ENCODE results near the gene TMEM171.

The TMEM171 gene

DNA sequence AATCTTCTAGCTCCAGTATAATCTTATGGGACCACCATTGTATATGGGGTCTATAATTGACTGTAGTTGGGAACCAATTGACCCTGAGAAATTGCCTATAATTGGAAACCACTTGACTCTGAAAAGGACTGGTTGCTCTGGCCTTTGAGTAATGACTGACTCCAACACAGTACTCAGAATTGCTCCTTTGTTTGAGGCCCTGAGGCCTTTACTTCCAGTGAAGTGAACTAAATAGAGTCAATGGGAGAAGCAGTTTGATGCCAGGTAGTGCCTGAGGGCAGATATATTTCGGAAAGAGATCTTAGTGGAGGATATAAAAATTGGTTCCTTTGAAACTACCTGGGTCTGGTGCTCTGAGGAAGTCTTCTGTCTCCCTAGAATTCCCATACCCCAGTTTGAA, 16.0 kb upstream of the TMEM171 start:
- no peak overlapping the region for H3K27ac ChIP-seq (ENCODE audit: low read depth, low read length)
- no peak overlapping the region for H3K9ac ChIP-seq (ENCODE audit: low read length in 5 of 5)
- H3K27me3 ChIP-seq (ENCODE audit: control insufficient read depth in 5 of 5, insufficient read depth in 4 of 5, low read length in 5 of 5), result no peaks in the 10 kb centered on the region
- H3K36me3 ChIP-seq (ENCODE audit: control insufficient read depth in 5 of 5, insufficient read depth in 5 of 5, low read length in 5 of 5), result no peaks in the 10 kb centered on the region
- peaks cover 0 to 4% (median 0%) of the 10 kb centered on the region in 5 donors for H3K9me3 ChIP-seq (ENCODE audit: control insufficient read depth in 5 of 5, low read length in 5 of 5)
- H3K4me1 ChIP-seq (ENCODE audit: control insufficient read depth in 5 of 5, insufficient read depth in 5 of 5, low read length in 5 of 5), result no peaks in the 10 kb centered on the region
- no peak overlapping the region for H3K4me3 ChIP-seq (ENCODE audit: low read depth in 1 of 5, low read length in 5 of 5)

DNA sequence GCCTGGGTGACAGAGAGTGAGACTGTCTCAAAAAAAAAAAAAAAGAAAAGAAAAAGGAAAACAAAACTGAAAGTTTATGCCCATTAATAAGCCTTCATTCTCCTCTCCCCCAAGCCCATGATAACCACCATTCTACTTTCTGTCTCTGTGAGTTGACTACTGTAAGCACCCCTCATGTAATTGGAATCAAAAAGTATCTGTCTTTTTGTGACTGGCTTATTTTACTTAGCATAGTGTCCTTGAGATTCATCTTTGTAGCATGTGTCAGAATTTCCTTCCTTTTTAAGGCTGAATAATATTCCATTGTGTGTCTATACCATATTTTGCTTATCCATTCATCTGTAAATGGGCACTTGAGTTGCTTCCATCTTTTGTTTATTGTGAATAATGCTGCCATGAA, 14.0 kb upstream of the TMEM171 start:
- no peak overlapping the region for H3K4me3 ChIP-seq (ENCODE audit: low read depth in 1 of 5, low read length in 5 of 5)
- H3K27me3 ChIP-seq (ENCODE audit: control insufficient read depth in 5 of 5, insufficient read depth in 4 of 5, low read length in 5 of 5), result no peaks in the 10 kb centered on the region
- H3K9ac ChIP-seq (ENCODE audit: low read length in 5 of 5), result no peak overlapping the region

DNA sequence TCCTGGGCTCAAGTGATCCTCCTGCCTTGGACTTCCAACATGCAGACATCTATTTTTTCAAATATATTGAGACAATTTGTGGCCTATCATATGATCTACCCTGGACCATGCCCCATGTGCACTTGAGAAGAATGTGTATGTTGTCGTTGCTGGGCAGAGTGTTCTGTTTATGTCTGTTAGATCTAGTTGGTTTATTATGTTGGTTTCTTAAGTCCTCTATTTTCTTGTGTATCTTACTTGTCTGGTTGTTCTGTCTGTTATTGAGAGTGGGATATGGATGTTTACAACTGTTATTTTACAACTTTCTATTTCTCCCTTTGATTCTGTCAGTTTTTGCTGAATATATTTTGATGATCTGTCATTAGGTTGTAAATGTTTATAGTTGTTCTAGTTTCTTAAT, 10.2 kb upstream of the TMEM171 start:
- Histone ChIP-seq H3K27ac (ENCODE audit: low read depth, low read length) (no peak overlapping the region), H3K36me3 (ENCODE audit: control insufficient read depth in 5 of 5, insufficient read depth in 5 of 5, low read length in 5 of 5) (no peaks in the 10 kb centered on the region), H3K27me3 (ENCODE audit: control insufficient read depth in 5 of 5, insufficient read depth in 4 of 5, low read length in 5 of 5) (no peaks in the 10 kb centered on the region), H3K9me3 (ENCODE audit: control insufficient read depth in 5 of 5, low read length in 5 of 5) (peaks cover 0 to 4% (median 0%) of the 10 kb centered on the region in 5 donors), H3K4me3 (ENCODE audit: low read depth in 1 of 5, low read length in 5 of 5) (no peak overlapping the region), H3K9ac (ENCODE audit: low read length in 5 of 5) (no peak overlapping the region), H3K4me1 (ENCODE audit: control insufficient read depth in 5 of 5, insufficient read depth in 5 of 5, low read length in 5 of 5) (no peaks in the 10 kb centered on the region)

More for the DNA sequence above, 14.0 kb upstream of the TMEM171 start:
- no peaks in the 10 kb centered on the region for H3K4me1 ChIP-seq (ENCODE audit: control insufficient read depth in 5 of 5, insufficient read depth in 5 of 5, low read length in 5 of 5)
- no peaks in the 10 kb centered on the region for H3K36me3 ChIP-seq (ENCODE audit: control insufficient read depth in 5 of 5, insufficient read depth in 5 of 5, low read length in 5 of 5)
- no peak overlapping the region for H3K27ac ChIP-seq (ENCODE audit: low read depth, low read length)
- peaks cover 0 to 4% (median 0%) of the 10 kb centered on the region in 5 donors for H3K9me3 ChIP-seq (ENCODE audit: control insufficient read depth in 5 of 5, low read length in 5 of 5)

DNA sequence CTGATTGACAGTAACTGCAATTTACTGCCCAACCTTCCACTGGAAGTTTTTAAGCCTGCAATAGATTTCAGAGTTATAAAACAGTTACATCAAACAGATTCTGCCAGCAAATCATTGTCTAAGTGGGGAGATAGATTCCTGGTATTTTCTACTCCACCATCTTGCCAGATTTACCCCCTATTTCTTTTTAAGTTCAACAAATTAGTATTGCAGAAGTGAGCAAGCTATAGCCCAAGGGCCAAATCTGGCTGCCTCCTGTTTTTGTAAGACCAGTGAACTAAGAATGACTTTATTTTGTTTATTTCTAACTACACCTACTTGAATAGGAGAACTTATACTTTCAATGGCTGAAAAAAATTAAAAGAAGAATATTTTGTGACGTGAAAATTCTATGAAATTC, 8.8 kb upstream of the TMEM171 start:
- peaks cover 0 to 4% (median 0%) of the 10 kb centered on the region in 5 donors for H3K9me3 ChIP-seq (ENCODE audit: control insufficient read depth in 5 of 5, low read length in 5 of 5)
- no peaks in the 10 kb centered on the region for H3K4me1 ChIP-seq (ENCODE audit: control insufficient read depth in 5 of 5, insufficient read depth in 5 of 5, low read length in 5 of 5)
- no peak overlapping the region for H3K9ac ChIP-seq (ENCODE audit: low read length in 5 of 5)
- H3K4me3 ChIP-seq (ENCODE audit: low read depth in 1 of 5, low read length in 5 of 5), result no peak overlapping the region
- H3K27me3 ChIP-seq (ENCODE audit: control insufficient read depth in 5 of 5, insufficient read depth in 4 of 5, low read length in 5 of 5), result no peaks in the 10 kb centered on the region
- H3K27ac ChIP-seq (ENCODE audit: low read depth, low read length), result no peak overlapping the region
- no peaks in the 10 kb centered on the region for H3K36me3 ChIP-seq (ENCODE audit: control insufficient read depth in 5 of 5, insufficient read depth in 5 of 5, low read length in 5 of 5)

DNA sequence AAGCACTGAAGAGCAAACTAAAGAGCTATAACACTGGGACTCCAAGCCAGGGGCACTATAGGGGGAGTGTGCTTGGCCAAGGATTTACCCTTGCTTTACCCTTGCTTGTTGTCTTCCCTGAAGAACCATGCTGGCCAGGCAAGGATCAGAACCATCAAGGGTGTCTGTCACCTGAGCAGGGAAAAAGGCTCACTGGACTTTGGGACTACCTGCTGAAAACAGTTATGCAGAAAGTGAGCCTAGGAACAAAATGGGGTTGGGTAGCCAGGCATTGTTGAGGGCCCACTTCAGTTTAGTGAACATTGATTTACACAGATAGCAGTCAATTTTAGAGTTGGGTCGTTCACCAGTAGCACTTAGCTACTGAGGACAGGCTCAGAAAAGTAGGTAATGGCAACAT, 8.0 kb upstream of the TMEM171 start:
- H3K4me3 ChIP-seq (ENCODE audit: low read depth in 1 of 5, low read length in 5 of 5), result no peak overlapping the region
- peaks cover 0 to 8% (median 4%) of the 10 kb centered on the region in 5 donors for H3K9me3 ChIP-seq (ENCODE audit: control insufficient read depth in 5 of 5, low read length in 5 of 5)
- H3K27me3 ChIP-seq (ENCODE audit: control insufficient read depth in 5 of 5, insufficient read depth in 4 of 5, low read length in 5 of 5), result no peaks in the 10 kb centered on the region
- no peaks in the 10 kb centered on the region for H3K36me3 ChIP-seq (ENCODE audit: control insufficient read depth in 5 of 5, insufficient read depth in 5 of 5, low read length in 5 of 5)
- no peak overlapping the region for H3K9ac ChIP-seq (ENCODE audit: low read length in 5 of 5)
- no peak overlapping the region for H3K27ac ChIP-seq (ENCODE audit: low read depth, low read length)
- no peaks in the 10 kb centered on the region for H3K4me1 ChIP-seq (ENCODE audit: control insufficient read depth in 5 of 5, insufficient read depth in 5 of 5, low read length in 5 of 5)

DNA sequence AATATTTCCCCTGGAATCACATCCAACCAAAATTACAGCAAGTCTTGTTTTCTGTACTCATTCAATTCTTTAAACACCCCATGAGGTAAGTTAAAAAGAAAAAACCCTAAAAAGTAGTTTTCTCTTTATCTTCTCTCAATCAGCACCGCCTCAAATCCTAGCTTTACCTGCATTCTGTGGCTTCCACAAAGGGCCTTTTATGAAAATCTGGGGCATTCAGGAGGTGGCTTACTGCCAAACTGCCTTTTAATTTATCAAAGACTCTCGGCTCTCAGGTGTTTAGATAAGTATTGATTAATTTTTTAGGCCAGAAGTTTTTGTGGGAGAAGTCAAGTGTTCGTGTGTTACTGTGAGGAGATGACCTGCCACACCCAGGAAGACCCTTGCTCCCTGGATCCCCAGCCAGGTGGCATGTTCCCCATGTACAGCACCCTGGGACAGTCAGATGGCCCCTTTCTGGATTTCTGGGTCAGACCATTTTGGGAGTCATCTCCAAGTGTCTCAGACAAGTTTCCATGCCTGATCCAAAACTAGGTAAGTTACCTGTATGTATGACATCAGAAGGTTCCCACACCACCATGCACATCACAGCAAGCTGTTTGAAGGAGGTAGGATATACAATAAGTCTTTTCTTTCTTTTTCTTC, 6.2 kb upstream of the TMEM171 start:
- no peaks in the 10 kb centered on the region for H3K36me3 ChIP-seq (ENCODE audit: control insufficient read depth in 5 of 5, insufficient read depth in 5 of 5, low read length in 5 of 5)
- no peak overlapping the region for H3K27ac ChIP-seq (ENCODE audit: low read depth, low read length)
- H3K9me3 ChIP-seq (ENCODE audit: control insufficient read depth in 5 of 5, low read length in 5 of 5), result peaks cover 0 to 9% (median 8%) of the 10 kb centered on the region in 5 donors
- H3K4me1 ChIP-seq (ENCODE audit: control insufficient read depth in 5 of 5, insufficient read depth in 5 of 5, low read length in 5 of 5), result no peaks in the 10 kb centered on the region
- H3K9ac ChIP-seq (ENCODE audit: low read length in 5 of 5), result no peak overlapping the region
- no peak overlapping the region for H3K4me3 ChIP-seq (ENCODE audit: low read depth in 1 of 5, low read length in 5 of 5)
- H3K27me3 ChIP-seq (ENCODE audit: control insufficient read depth in 5 of 5, insufficient read depth in 4 of 5, low read length in 5 of 5), result no peaks in the 10 kb centered on the region

DNA sequence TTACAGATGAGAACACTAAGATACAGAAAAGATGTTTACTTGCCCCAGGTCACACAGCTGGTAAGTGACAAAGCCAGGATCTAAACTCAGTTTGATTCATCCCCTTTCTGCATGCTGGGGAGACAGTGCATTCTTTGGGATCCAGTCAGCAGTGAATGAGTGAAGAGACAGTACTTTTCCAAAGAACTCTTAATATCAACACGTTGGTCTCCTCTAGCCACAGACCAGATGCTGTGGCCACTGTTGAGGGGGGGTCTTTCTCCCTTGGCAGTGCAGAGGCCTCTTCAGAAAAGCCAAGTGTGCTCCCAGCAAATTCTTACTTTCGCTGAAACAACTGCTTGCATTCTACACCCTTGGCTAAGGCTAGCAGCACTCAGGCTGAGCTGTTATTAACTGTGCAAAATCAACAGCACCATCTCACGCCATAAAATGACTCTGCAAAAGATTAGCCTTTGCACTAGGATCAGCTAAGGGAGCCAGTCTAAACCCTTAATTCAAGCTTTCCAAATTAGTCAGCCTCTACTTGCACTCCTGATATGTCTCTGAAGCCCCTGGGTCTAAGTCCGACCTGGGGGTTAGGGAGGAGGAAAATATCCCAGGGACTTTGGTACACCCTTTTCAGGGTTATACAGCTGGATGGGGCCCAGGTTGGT, 4.8 kb upstream of the TMEM171 start:
- Histone ChIP-seq H3K27ac (ENCODE audit: low read depth, low read length) (no peak overlapping the region), H3K27me3 (ENCODE audit: control insufficient read depth in 5 of 5, insufficient read depth in 4 of 5, low read length in 5 of 5) (peaks cover 0 to 7% (median 5%) of the 10 kb centered on the region in 5 donors), H3K4me1 (ENCODE audit: control insufficient read depth in 5 of 5, insufficient read depth in 5 of 5, low read length in 5 of 5) (peaks cover 0 to 11% (median 9%) of the 10 kb centered on the region in 5 donors), H3K9ac (ENCODE audit: low read length in 5 of 5) (no peak overlapping the region), H3K9me3 (ENCODE audit: control insufficient read depth in 5 of 5, low read length in 5 of 5) (peaks cover 0 to 9% (median 8%) of the 10 kb centered on the region in 5 donors), H3K36me3 (ENCODE audit: control insufficient read depth in 5 of 5, insufficient read depth in 5 of 5, low read length in 5 of 5) (no peaks in the 10 kb centered on the region), H3K4me3 (ENCODE audit: low read depth in 1 of 5, low read length in 5 of 5) (no peak overlapping the region)

DNA sequence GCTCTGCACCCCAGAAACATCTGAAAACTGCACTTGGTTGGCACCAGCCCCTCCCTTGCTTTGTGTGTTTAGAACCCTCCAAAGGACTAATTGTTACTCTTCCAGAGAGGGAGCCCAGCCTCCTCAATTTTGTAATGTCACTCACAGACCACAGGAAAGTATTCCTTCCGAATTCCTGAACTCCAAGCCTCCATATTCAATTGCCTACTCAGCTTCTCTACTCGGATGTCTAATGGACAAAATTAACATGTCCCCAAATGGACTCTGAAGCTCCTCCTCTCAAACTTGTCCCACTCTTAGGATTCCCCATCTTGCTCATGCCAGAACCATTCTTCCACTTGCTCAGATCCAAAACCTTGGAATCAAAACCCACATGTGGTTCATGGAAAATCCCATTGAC, 3.9 kb upstream of the TMEM171 start:
- H3K27me3 ChIP-seq (ENCODE audit: control insufficient read depth in 5 of 5, insufficient read depth in 4 of 5, low read length in 5 of 5), result peaks cover 0 to 15% (median 5%) of the 10 kb centered on the region in 5 donors
- H3K9me3 ChIP-seq (ENCODE audit: control insufficient read depth in 5 of 5, low read length in 5 of 5), result peaks cover 0 to 9% (median 8%) of the 10 kb centered on the region in 5 donors
- H3K27ac ChIP-seq (ENCODE audit: low read depth, low read length), result no peak overlapping the region
- no peak overlapping the region for H3K9ac ChIP-seq (ENCODE audit: low read length in 5 of 5)
- no peaks in the 10 kb centered on the region for H3K36me3 ChIP-seq (ENCODE audit: control insufficient read depth in 5 of 5, insufficient read depth in 5 of 5, low read length in 5 of 5)
- no peak overlapping the region for H3K4me3 ChIP-seq (ENCODE audit: low read depth in 1 of 5, low read length in 5 of 5)
- H3K4me1 ChIP-seq (ENCODE audit: control insufficient read depth in 5 of 5, insufficient read depth in 5 of 5, low read length in 5 of 5), result peaks cover 0 to 16% (median 14%) of the 10 kb centered on the region in 5 donors

DNA sequence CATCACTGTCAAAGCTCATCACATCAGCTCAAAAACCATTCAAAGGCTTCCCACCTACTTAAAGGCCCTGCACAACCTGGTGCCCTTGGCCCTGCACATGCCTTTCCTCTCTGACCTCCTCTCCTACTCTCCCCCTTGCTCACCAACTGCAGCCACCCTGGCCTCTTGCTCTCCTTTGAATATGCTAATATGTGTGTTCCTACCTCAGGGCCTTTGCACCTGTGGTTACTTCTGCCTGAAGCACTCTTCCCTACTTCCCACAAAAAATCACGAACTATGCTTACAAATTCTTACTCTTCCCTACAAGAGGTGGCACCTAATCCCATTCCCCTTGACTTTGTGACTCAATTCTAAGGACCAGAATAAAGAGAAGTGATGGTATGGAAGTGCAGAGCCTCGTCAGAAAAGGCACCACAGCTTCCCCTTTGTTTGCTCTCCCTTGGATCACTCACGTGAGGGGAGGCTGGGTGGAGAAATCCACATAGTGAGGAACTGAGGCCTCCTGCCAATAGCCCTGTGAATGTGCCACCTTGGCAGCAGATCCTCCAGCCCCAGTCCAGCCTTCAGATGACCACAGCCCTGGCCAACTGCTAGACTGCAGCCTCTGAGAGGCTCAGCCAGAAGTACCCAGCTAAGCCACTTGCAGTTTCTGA, 3.2 kb upstream of the TMEM171 start:
- peaks cover 0 to 9% (median 8%) of the 10 kb centered on the region in 5 donors for H3K9me3 ChIP-seq (ENCODE audit: control insufficient read depth in 5 of 5, low read length in 5 of 5)
- no peak overlapping the region for H3K9ac ChIP-seq (ENCODE audit: low read length in 5 of 5)
- H3K27ac ChIP-seq (ENCODE audit: low read depth, low read length), result no peak overlapping the region
- no peak overlapping the region for H3K4me3 ChIP-seq (ENCODE audit: low read depth in 1 of 5, low read length in 5 of 5)
- peaks cover 0 to 16% (median 14%) of the 10 kb centered on the region in 5 donors for H3K4me1 ChIP-seq (ENCODE audit: control insufficient read depth in 5 of 5, insufficient read depth in 5 of 5, low read length in 5 of 5)
- H3K27me3 ChIP-seq (ENCODE audit: control insufficient read depth in 5 of 5, insufficient read depth in 4 of 5, low read length in 5 of 5), result peaks cover 0 to 21% (median 10%) of the 10 kb centered on the region in 5 donors
- no peaks in the 10 kb centered on the region for H3K36me3 ChIP-seq (ENCODE audit: control insufficient read depth in 5 of 5, insufficient read depth in 5 of 5, low read length in 5 of 5)

DNA sequence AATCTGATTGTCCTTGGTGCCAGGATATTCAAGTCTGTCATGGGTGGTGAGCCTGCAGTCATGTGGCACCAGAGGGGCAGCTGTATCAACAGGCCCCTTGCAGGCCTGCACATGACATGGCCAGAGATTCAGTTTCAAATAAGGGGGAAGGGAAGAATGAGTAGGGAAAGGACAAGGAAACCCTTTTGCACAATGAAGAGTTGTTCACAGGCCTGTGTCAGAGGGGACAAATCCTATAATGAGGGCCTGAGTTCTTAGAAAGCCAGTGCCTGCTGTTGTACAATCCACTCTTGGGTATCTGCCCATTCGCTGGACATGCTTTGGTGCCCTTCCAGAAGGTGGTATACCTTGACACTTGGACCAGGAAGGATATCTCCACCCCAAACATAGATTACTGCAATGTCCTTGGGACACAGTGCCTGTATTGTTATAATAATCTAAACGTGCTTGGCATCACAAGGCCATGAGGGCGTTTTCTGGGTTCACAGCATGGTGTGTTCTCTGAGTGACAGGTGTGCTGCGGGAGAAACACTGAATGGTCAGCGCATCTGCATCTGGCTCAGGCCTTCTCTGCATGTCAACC, 1.9 kb upstream of the TMEM171 start:
- H3K27ac ChIP-seq (ENCODE audit: low read depth, low read length), result no peak overlapping the region

More for the DNA sequence above, 1.9 kb upstream of the TMEM171 start:
- peaks cover 0 to 9% (median 8%) of the 10 kb centered on the region in 5 donors for H3K9me3 ChIP-seq (ENCODE audit: control insufficient read depth in 5 of 5, low read length in 5 of 5)
- no peak overlapping the region for H3K4me3 ChIP-seq (ENCODE audit: low read depth in 1 of 5, low read length in 5 of 5)
- no peaks in the 10 kb centered on the region for H3K36me3 ChIP-seq (ENCODE audit: control insufficient read depth in 5 of 5, insufficient read depth in 5 of 5, low read length in 5 of 5)
- H3K9ac ChIP-seq (ENCODE audit: low read length in 5 of 5), result no peak overlapping the region
- peaks cover 0 to 17% (median 14%) of the 10 kb centered on the region in 5 donors for H3K4me1 ChIP-seq (ENCODE audit: control insufficient read depth in 5 of 5, insufficient read depth in 5 of 5, low read length in 5 of 5)
- peaks cover 5 to 27% (median 10%) of the 10 kb centered on the region in 5 donors for H3K27me3 ChIP-seq (ENCODE audit: control insufficient read depth in 5 of 5, insufficient read depth in 4 of 5, low read length in 5 of 5)
